Mesothelial cell of epicardium (in vitro differentiated cells): ENCODE measurements around the gene ARHGDIB. TPM values are rescaled to one million over a fixed set of nuclear protein-coding genes. Genes with fewer than 3 reads are reported as not detected.

Source experiments
- DNase-seq, 2 experiments: peaks; one replicate each; pipeline ENCODE4 v3.0.0; 2021; ENCODE audit warnings: low spot score in 2 of 2; ENCODE audit not compliant: unreplicated experiment in 2 of 2
- H3K27ac Mint-ChIP-seq: 2 replicates; pipeline ENCODE4 v1.8.0; 2021; ENCODE audit warnings: mixed read lengths
- H3K27me3 Mint-ChIP-seq: 2 replicates; pipeline ENCODE4 v1.8.0; 2021; ENCODE audit warnings: low read depth, mixed read lengths
- H3K36me3 Mint-ChIP-seq: 2 replicates; pipeline ENCODE4 v1.8.0; 2021; ENCODE audit warnings: mixed read lengths
- H3K4me1 Mint-ChIP-seq: 2 replicates; pipeline ENCODE4 v1.8.0; 2021; ENCODE audit warnings: mixed read lengths
- H3K4me3 Mint-ChIP-seq: 2 replicates; pipeline ENCODE4 v1.8.0; 2021; ENCODE audit warnings: mild to moderate bottlenecking, moderate library complexity, mixed read lengths
- H3K9me3 Mint-ChIP-seq: 2 replicates; pipeline ENCODE4 v1.8.0; 2021; ENCODE audit warnings: mixed read lengths
- CTCF ChIP-seq: fragments of 200-600 bp; sonication (generic); IDR thresholded peaks from one replicate; pipeline ENCODE4 v1.5.0; 2021; ENCODE audit warnings: antibody characterized with exemption; ENCODE audit not compliant: unreplicated experiment
- total RNA-seq: library from RNA; stranded (reverse); gene quantifications from 3 replicates; pipeline ENCODE4 v1.2.1, GENCODE V29; 2021

The ARHGDIB gene
- total RNA-seq, 1 donor from 2014 or later: 28.5 TPM

- H3K27me3 Mint-ChIP-seq: no peaks in the 10 kb centered on the region
- DNase-seq: no peak
- no peak overlapping the region for H3K27ac Mint-ChIP-seq
- H3K9me3 Mint-ChIP-seq: peaks cover 42% of the 10 kb centered on the region
- TF ChIP-seq CTCF: no peak
- H3K4me1 Mint-ChIP-seq: peaks cover 16% of the 10 kb centered on the region
- H3K4me3 Mint-ChIP-seq: no peak overlapping the region
- peaks cover 18% of the 10 kb centered on the region for H3K36me3 Mint-ChIP-seq
Measured at GRCh38 chr12:14991069-14991468, 29.7 kb upstream of the ARHGDIB start.

GRCh38 chr12:14989790-14990189, 28.4 kb upstream of the ARHGDIB start:
- Mint-ChIP-seq H3K4me3 (no peak overlapping the region), H3K36me3 (peaks cover 18% of the 10 kb centered on the region), H3K27me3 (no peaks in the 10 kb centered on the region), H3K27ac (no peak overlapping the region), H3K4me1 (peaks cover 17% of the 10 kb centered on the region), H3K9me3 (peaks cover 40% of the 10 kb centered on the region)
- DNase-seq: no peak
- TF ChIP-seq CTCF: no peak

- Mint-ChIP-seq H3K27ac (no peak overlapping the region), H3K4me3 (no peak overlapping the region), H3K36me3 (peaks cover 18% of the 10 kb centered on the region), H3K9me3 (peaks cover 40% of the 10 kb centered on the region), H3K4me1 (peaks cover 10% of the 10 kb centered on the region), H3K27me3 (no peaks in the 10 kb centered on the region)
- DNase-seq: no peak
- no peak for TF ChIP-seq CTCF
Measured at GRCh38 chr12:14988035-14988434, 26.6 kb upstream of the ARHGDIB start.

- peaks cover 17% of the 10 kb centered on the region for H3K36me3 Mint-ChIP-seq
Measured at GRCh38 chr12:14986449-14986848, 25.0 kb upstream of the ARHGDIB start.

GRCh38 chr12:14984766-14985285, 23.4 kb upstream of the ARHGDIB start:
- no peaks in the 10 kb centered on the region for H3K27me3 Mint-ChIP-seq
- no peak overlapping the region for H3K4me3 Mint-ChIP-seq
- no peak overlapping the region for H3K27ac Mint-ChIP-seq
- DNase-seq: no peak
- H3K36me3 Mint-ChIP-seq: peaks cover 8% of the 10 kb centered on the region
- peaks cover 24% of the 10 kb centered on the region for H3K9me3 Mint-ChIP-seq
- TF ChIP-seq CTCF: no peak
- H3K4me1 Mint-ChIP-seq: peaks cover 10% of the 10 kb centered on the region

More at GRCh38 chr12:14986449-14986848, 25.0 kb upstream of the ARHGDIB start:
- no peaks in the 10 kb centered on the region for H3K27me3 Mint-ChIP-seq
- H3K9me3 Mint-ChIP-seq: peaks cover 39% of the 10 kb centered on the region
- no peak overlapping the region for H3K4me3 Mint-ChIP-seq
- TF ChIP-seq CTCF: no peak
- no peak overlapping the region for H3K27ac Mint-ChIP-seq
- peaks cover 10% of the 10 kb centered on the region for H3K4me1 Mint-ChIP-seq
- DNase-seq: no peak

- no peak for TF ChIP-seq CTCF
- Mint-ChIP-seq H3K36me3 (peaks cover 5% of the 10 kb centered on the region), H3K4me3 (no peak overlapping the region), H3K27me3 (no peaks in the 10 kb centered on the region), H3K27ac (no peak overlapping the region), H3K4me1 (peaks cover 10% of the 10 kb centered on the region), H3K9me3 (peaks cover 17% of the 10 kb centered on the region)
- DNase-seq: no peak
Measured at GRCh38 chr12:14984036-14984435, 22.6 kb upstream of the ARHGDIB start.
